Ramos (cell line): Measurements from ENCODE around the gene KRT8.

Experiments used
- in situ Hi-C: fragments of 300-500 bp; cut with MboI; formaldehyde crosslinking; loops from one replicate; pipeline ENCODE4 v1.14.3; 2022; ENCODE audit warnings: low sequenced_read_pairs; ENCODE audit not compliant: unreplicated experiment

KRT8 gene

GRCh38 chr12:52926596-52927234 lies 21.8 kb upstream of the KRT8 start:
- in situ Hi-C loops: no loop called here

- in situ Hi-C loops: no loop called here
Measured at GRCh38 chr12:52925717-52926595, 21.1 kb upstream of the KRT8 start.

GRCh38 chr12:52924764-52925716 lies 20.2 kb upstream of the KRT8 start:
- in situ Hi-C loops: no loop called here

- in situ Hi-C loops: no loop called here
Measured at GRCh38 chr12:52921488-52922165, 16.8 kb upstream of the KRT8 start.

GRCh38 chr12:52920937-52921336 lies 16.1 kb upstream of the KRT8 start:
- in situ Hi-C loops: no loop called here

- in situ Hi-C loops: no loop called here
Measured at GRCh38 chr12:52918784-52919183, 13.9 kb upstream of the KRT8 start.

- in situ Hi-C loops: no loop called here
Measured at GRCh38 chr12:52918351-52918750, 13.5 kb upstream of the KRT8 start.

GRCh38 chr12:52917800-52918199 lies 12.9 kb upstream of the KRT8 start:
- in situ Hi-C loops: no loop called here

GRCh38 chr12:52916216-52916615 lies 11.3 kb upstream of the KRT8 start:
- in situ Hi-C loops: no loop called here

GRCh38 chr12:52915637-52916036 lies 10.8 kb upstream of the KRT8 start:
- in situ Hi-C loops: no loop called here

- in situ Hi-C loops: no loop called here
Measured at GRCh38 chr12:52914576-52915121, 9.8 kb upstream of the KRT8 start.

- in situ Hi-C loops: no loop called here
Measured at GRCh38 chr12:52913431-52913821, 8.6 kb upstream of the KRT8 start.

GRCh38 chr12:52912711-52913430 lies 8.0 kb upstream of the KRT8 start:
- in situ Hi-C loops: no loop called here

- in situ Hi-C loops: no loop called here
Measured at GRCh38 chr12:52910248-52910883, 5.5 kb upstream of the KRT8 start.

- in situ Hi-C loops: no loop called here
Measured at GRCh38 chr12:52909796-52910195, 4.9 kb upstream of the KRT8 start.

- in situ Hi-C loops: no loop called here
Measured at GRCh38 chr12:52909331-52909730, 4.5 kb upstream of the KRT8 start.

GRCh38 chr12:52907092-52907810 lies 2.4 kb upstream of the KRT8 start:
- in situ Hi-C loops: no loop called here

- in situ Hi-C loops: no loop called here
Measured at GRCh38 chr12:52906191-52906601, 1.3 kb upstream of the KRT8 start.
